Suppressor macrophage treated with lipopolysaccharide for 1 hour (primary cell): Measurements from ENCODE around the gene UGT2B15.
"Not testable (repeated sequence)": the region's sequence is repeated elsewhere in the genome, so short reads cannot be mapped to it uniquely, and the experiment has no call there.

Experiments used
- DNase-seq, 3 donors: peaks; one replicate each; pipeline ENCODE4 v3.0.0-alpha.2; 2020 to 2022

Gene UGT2B15

GRCh38 chr4:68655764-68656444, 14.5 kb downstream of the UGT2B15 start:
- DNase-seq, result no peak

GRCh38 chr4:68654946-68655721, 15.3 kb downstream of the UGT2B15 start:
- DNase-seq, result no peak

- no peak for DNase-seq
Measured at GRCh38 chr4:68651932-68652331, 18.5 kb downstream of the UGT2B15 start.

GRCh38 chr4:68630371-68630770, 40.1 kb downstream of the UGT2B15 start:
- DNase-seq, result no peak

- DNase-seq, result not testable (repeated sequence)
Measured at GRCh38 chr4:68622731-68623130, 47.7 kb downstream of the UGT2B15 start.

- no peak for DNase-seq
Measured at GRCh38 chr4:68617003-68617698, 53.3 kb downstream of the UGT2B15 start.

- no peak for DNase-seq
Measured at GRCh38 chr4:68615699-68616422, 54.6 kb downstream of the UGT2B15 start.

GRCh38 chr4:68613752-68614151, 56.7 kb downstream of the UGT2B15 start:
- no peak for DNase-seq

- no peak for DNase-seq
Measured at GRCh38 chr4:68606240-68606639, 64.2 kb downstream of the UGT2B15 start.

- no peak for DNase-seq
Measured at GRCh38 chr4:68599150-68599549, 71.3 kb downstream of the UGT2B15 start.

GRCh38 chr4:68597482-68597881, 73.0 kb downstream of the UGT2B15 start:
- DNase-seq, result no peak
